HAP-1 (cell line): ENCODE results near the gene C2orf68.

ENCODE experiments used
- DNase-seq, 2 experiments: peaks; one replicate each; pipeline ENCODE4 v3.0.0-alpha.2; 2016 to 2020; ENCODE audit warnings: low spot score in 2 of 2
- H3K27me3 ChIP-seq: fragments of 250-450 bp; sonication (Bioruptor Pico); 2 replicates; pipeline ENCODE4 v1.5.1; 2020; ENCODE audit warnings: low read depth, mild to moderate bottlenecking, moderate library complexity
- H3K36me3 ChIP-seq: fragments of 250-450 bp; sonication (Bioruptor Pico); replicated peaks from 2 replicates; pipeline ENCODE4 v1.5.1; 2020; ENCODE audit warnings: mild to moderate bottlenecking
- H3K4me1 ChIP-seq: fragments of 250-450 bp; sonication (Bioruptor Pico); 2 replicates; pipeline ENCODE4 v1.5.1; 2020; ENCODE audit warnings: mild to moderate bottlenecking
- H3K4me3 ChIP-seq: fragments of 250-450 bp; sonication (Bioruptor Pico); 2 replicates; pipeline ENCODE4 v1.5.1; 2020; ENCODE audit warnings: mild to moderate bottlenecking, moderate library complexity
- H3K9me3 ChIP-seq: fragments of 250-450 bp; sonication (Bioruptor Pico); 2 replicates; pipeline ENCODE4 v1.5.1; 2020; ENCODE audit warnings: mild to moderate bottlenecking, moderate library complexity
- in situ Hi-C: fragments of 300-500 bp; cut with MboI; formaldehyde crosslinking; loops from 3 replicates; pipeline ENCODE4 v1.14.3; 2020; ENCODE audit warnings: low sequenced_read_pairs, inconsistent platforms, mixed read lengths

C2orf68 gene

GRCh38 chr2:85590950-85591349 is 20.9 kb downstream of the C2orf68 start:
- Histone ChIP-seq H3K9me3 (no peaks in the 10 kb centered on the region), H3K4me3 (no peak overlapping the region), H3K36me3 (no peaks in the 10 kb centered on the region), H3K27me3 (0 out of 2 replicates have a peak, but pooled peaks cover 2% of the 10 kb centered on the region), H3K4me1 (peaks cover 5% of the 10 kb centered on the region; the same call in 1 of the 2 replicates)
- in situ Hi-C loops = no loop called here
- DNase-seq = no peak

- Histone ChIP-seq H3K36me3 (no peaks in the 10 kb centered on the region), H3K27me3 (0 out of 2 replicates have a peak, but pooled peaks cover 2% of the 10 kb centered on the region), H3K4me3 (no peak overlapping the region), H3K4me1 (peaks cover 5% of the 10 kb centered on the region; the same call in 1 of the 2 replicates), H3K9me3 (no peaks in the 10 kb centered on the region)
- DNase-seq = no peak
- in situ Hi-C loops = no loop called here
Observed at GRCh38 chr2:85589982-85590791, 21.7 kb downstream of the C2orf68 start.

- no peaks in the 10 kb centered on the region for H3K9me3 ChIP-seq
- in situ Hi-C loops = no loop called here
- no peak for DNase-seq
- no peak overlapping the region for H3K4me3 ChIP-seq
- no peaks in the 10 kb centered on the region for H3K36me3 ChIP-seq
- no peaks in the 10 kb centered on the region for H3K4me1 ChIP-seq
- H3K27me3 ChIP-seq = 0 out of 2 replicates have a peak, but pooled peaks cover 2% of the 10 kb centered on the region
Observed at GRCh38 chr2:85589181-85589580, 22.7 kb downstream of the C2orf68 start.

- Histone ChIP-seq H3K36me3 (no peaks in the 10 kb centered on the region), H3K4me3 (no peak overlapping the region), H3K9me3 (no peaks in the 10 kb centered on the region), H3K4me1 (no peaks in the 10 kb centered on the region), H3K27me3 (0 out of 2 replicates have a peak, but pooled peaks cover 2% of the 10 kb centered on the region)
- in situ Hi-C loops = no loop called here
- DNase-seq = no peak
Observed at GRCh38 chr2:85588645-85589044, 23.2 kb downstream of the C2orf68 start.

- DNase-seq = no peak
- no peaks in the 10 kb centered on the region for H3K4me1 ChIP-seq
- H3K36me3 ChIP-seq = no peaks in the 10 kb centered on the region
- no peak overlapping the region for H3K4me3 ChIP-seq
- in situ Hi-C loops = no loop called here
- peaks cover 2% of the 10 kb centered on the region; the same call in 1 of the 2 replicates for H3K27me3 ChIP-seq
- H3K9me3 ChIP-seq = no peaks in the 10 kb centered on the region
Observed at GRCh38 chr2:85588236-85588635, 23.6 kb downstream of the C2orf68 start.

GRCh38 chr2:85585781-85586105 is 26.1 kb downstream of the C2orf68 start:
- in situ Hi-C loops = no loop called here

GRCh38 chr2:85584857-85585780 is 26.7 kb downstream of the C2orf68 start:
- no peak for DNase-seq
- no peaks in the 10 kb centered on the region for H3K36me3 ChIP-seq
- H3K9me3 ChIP-seq = no peaks in the 10 kb centered on the region
- in situ Hi-C loops = no loop called here
- H3K4me3 ChIP-seq = no peak overlapping the region
- H3K4me1 ChIP-seq = no peaks in the 10 kb centered on the region
- H3K27me3 ChIP-seq = peaks cover 2% of the 10 kb centered on the region; the same call in 1 of the 2 replicates

More at GRCh38 chr2:85585781-85586105, 26.1 kb downstream of the C2orf68 start:
- Histone ChIP-seq H3K4me1 (no peaks in the 10 kb centered on the region), H3K4me3 (no peak overlapping the region), H3K27me3 (peaks cover 2% of the 10 kb centered on the region; the same call in 1 of the 2 replicates), H3K9me3 (no peaks in the 10 kb centered on the region), H3K36me3 (no peaks in the 10 kb centered on the region)
- DNase-seq = no peak

- in situ Hi-C loops = no loop called here
- Histone ChIP-seq H3K36me3 (no peaks in the 10 kb centered on the region), H3K9me3 (no peaks in the 10 kb centered on the region), H3K4me3 (no peak within 1 kb of the TSS), H3K27me3 (peaks cover 2% of the 10 kb centered on the region; the same call in 1 of the 2 replicates), H3K4me1 (no peaks in the 10 kb centered on the region)
- DNase-seq = no peak
Observed at GRCh38 chr2:85584354-85584856, 27.5 kb downstream of the C2orf68 start, which contains the start of gene VAMP5. Gene VAMP5 (plus strand): TSS chr2:85584431. CDS start chr2:85584491, 60 bp downstream.

- Histone ChIP-seq H3K4me1 (no peaks in the 10 kb centered on the region), H3K36me3 (no peaks in the 10 kb centered on the region), H3K9me3 (no peaks in the 10 kb centered on the region), H3K27me3 (peaks cover 2% of the 10 kb centered on the region; the same call in 1 of the 2 replicates), H3K4me3 (no peak overlapping the region)
- DNase-seq = no peak
- in situ Hi-C loops = no loop called here
Observed at GRCh38 chr2:85583667-85584353, 28.1 kb downstream of the C2orf68 start.

- Histone ChIP-seq H3K27me3 (peaks cover 2% of the 10 kb centered on the region; the same call in 1 of the 2 replicates), H3K9me3 (no peaks in the 10 kb centered on the region), H3K4me1 (no peaks in the 10 kb centered on the region), H3K4me3 (no peak overlapping the region), H3K36me3 (no peaks in the 10 kb centered on the region)
- DNase-seq = no peak
- in situ Hi-C loops = no loop called here
Observed at GRCh38 chr2:85582492-85582891, 29.4 kb downstream of the C2orf68 start.

GRCh38 chr2:85580206-85580605 is 31.7 kb downstream of the C2orf68 start:
- Histone ChIP-seq H3K9me3 (no peaks in the 10 kb centered on the region), H3K36me3 (no peaks in the 10 kb centered on the region), H3K27me3 (no peaks in the 10 kb centered on the region; the same call in 1 of the 2 replicates), H3K4me3 (no peak overlapping the region), H3K4me1 (no peaks in the 10 kb centered on the region)
- in situ Hi-C loops = no loop called here
- no peak for DNase-seq

GRCh38 chr2:85579266-85579935 is 32.5 kb downstream of the C2orf68 start:
- Histone ChIP-seq H3K27me3 (no peaks in the 10 kb centered on the region; the same call in 1 of the 2 replicates), H3K36me3 (no peaks in the 10 kb centered on the region), H3K9me3 (no peaks in the 10 kb centered on the region), H3K4me3 (no peak overlapping the region), H3K4me1 (no peaks in the 10 kb centered on the region)
- DNase-seq = no peak
- in situ Hi-C loops = no loop called here
